Middle frontal gyrus (tissue), 1 donor: ENCODE results near the gene ADGRL3.
"Not testable (repeated sequence)": the region's sequence is repeated elsewhere in the genome, so short reads cannot be mapped to it uniquely, and the experiment has no call there.

Experiments used
- DNase-seq: peaks from one replicate; pipeline ENCODE4 v3.0.0-alpha.2; 2015; ENCODE audit warnings: low spot score; ENCODE audit errors: extremely low spot score

ADGRL3 gene

GRCh38 chr4:61489927-61490326, 289.8 kb downstream of the ADGRL3 start:
- DNase-seq: no peak

- DNase-seq: no peak
Measured at GRCh38 chr4:61493041-61493440, 292.9 kb downstream of the ADGRL3 start.

- DNase-seq: no peak
Measured at GRCh38 chr4:61493470-61493869, 293.3 kb downstream of the ADGRL3 start.

DNA sequence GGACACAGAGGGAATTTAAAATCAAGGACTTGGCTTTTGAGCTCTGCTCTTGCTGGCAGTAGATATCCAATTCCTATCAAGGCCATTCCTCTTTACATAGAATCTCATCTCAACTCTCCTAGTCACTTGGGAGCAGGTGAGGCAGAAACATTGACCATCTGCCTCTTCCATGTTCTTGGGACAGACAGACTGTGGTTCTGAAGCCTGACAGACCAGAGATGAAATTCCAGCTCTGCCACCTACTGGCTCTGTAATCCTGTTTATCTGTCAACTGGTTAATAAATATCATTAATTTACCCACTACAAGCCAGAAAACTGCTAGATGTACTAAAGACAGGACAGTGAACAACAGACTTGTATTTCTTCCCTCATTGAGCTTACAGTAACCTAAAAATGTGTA, 300.8 kb downstream of the ADGRL3 start:
- DNase-seq: no peak

DNA sequence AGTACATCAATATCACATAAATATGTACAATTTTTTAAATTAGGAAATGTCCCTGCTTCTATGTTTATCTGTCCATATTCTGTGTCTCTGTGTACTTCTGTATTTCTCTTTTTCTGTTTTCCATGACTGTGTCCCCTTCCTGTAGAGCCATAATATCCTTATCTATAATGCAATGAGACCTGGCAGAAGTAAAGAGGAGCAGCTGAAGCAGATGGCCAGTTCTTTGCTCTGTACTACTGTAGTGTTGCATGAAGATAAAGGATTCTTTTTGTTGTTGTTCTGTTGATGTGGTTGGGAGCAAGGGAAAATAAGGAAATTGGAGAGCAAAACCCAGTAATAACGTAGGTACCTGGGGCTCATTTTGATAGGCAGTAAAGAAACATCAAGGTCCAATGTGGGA, 301.7 kb downstream of the ADGRL3 start:
- no peak for DNase-seq

DNA sequence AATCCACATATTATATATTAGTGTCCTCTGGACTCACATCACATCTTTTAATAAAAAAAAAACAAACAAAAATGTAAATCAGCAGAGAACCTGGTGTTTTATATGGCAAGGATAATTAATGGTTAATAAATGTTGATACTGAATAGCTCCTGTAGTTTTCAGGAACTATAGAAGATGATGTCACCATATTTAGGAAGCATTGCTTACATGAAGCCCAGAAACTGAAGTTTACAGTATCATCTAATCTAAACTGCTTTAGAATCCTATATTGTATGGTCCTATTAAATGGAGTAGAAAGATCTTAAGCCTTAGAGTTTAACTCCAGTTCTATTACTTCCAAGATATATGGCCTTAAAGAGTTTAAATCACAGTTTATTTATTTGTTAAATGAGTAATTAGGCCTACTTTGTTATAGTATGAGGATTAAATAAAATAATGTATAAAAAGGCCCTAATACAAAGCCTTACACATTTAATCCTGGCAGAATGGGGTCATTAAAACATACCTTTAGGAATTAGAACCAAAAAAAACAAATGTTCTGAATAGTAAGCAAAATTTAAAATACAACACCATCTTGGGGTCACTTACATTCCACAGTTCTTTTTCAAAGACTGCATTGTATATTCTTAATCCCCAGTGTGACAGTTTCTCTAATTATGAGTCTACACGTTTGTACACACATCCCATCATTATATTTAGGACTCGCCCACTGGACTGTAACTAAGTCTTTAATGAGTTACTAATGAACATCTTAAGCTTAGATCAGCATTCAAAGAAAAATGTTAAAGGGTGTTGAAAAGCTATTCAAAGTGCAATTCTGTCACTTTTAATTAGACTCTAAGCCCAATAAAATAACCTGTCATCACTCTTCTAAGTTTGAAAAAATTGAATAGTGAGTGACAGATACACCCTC, 305.9 kb downstream of the ADGRL3 start:
- no peak for DNase-seq

GRCh38 chr4:61507091-61507490, 307.0 kb downstream of the ADGRL3 start:
- no peak for DNase-seq

DNA sequence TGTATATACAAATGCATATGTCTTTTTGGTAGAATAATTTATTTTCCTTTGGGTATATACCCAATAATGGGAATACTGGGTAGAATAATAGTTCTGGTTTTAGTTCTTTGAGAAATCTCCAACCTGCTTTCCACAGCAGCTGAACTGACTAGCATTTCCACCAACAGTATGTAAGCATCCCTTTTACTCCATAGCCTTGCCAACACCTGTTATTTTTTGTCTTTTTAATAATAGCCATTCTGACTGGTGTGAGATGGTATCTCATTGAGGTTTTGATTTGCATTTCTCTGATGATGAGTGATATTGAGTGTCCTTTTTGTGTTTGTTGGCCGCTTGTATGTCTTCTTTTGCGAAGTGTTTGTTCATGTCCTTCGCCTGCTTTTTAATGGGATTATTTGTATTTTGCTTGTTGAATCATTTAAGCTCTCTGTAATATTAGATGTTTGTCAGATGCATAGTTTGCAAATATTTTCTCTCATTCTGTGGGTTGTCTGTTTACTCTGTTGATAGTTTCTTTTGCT, 309.7 kb downstream of the ADGRL3 start:
- not testable (repeated sequence) for DNase-seq

- DNase-seq: no peak
Measured at GRCh38 chr4:61511716-61512488, 311.8 kb downstream of the ADGRL3 start.

DNA sequence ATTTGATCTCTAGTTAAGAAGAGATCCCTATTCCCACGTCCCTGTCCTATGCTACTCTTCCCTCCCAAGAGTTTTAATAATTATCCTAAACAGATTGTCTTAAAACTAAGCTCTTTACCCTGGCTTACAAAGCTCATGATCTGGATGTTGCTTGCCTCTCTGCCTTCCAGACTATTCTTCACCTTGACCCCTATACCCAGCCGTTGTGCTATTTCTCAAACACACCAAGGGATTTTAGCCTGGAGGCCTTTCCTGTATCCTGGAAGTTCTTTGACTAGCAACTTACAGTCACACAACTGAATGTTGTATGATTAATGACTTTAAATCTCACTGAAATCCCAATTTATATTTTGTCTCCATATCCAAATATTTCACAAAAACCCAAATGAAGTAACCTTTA, 314.9 kb downstream of the ADGRL3 start:
- no peak for DNase-seq

DNA sequence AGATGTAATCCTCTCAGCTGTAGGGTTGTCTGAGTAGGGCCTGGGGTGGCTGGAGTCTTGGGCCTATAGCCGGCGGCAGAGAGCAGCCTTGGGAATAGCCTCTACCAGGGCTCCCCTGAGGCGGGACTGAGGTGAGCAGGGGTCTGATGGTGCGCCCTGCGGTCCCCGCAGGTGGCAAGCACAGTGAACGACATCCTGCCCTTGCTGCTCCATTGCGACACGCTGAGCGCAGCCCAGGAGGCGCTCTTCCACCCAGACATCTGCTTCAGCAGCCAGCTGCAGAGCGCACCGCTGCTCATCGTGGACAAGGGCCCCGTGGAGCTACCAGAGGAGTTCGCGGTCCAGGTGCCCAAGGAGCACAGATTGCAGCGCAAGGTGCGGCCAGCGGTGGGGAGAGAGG, 317.0 kb downstream of the ADGRL3 start:
- no peak for DNase-seq

DNA sequence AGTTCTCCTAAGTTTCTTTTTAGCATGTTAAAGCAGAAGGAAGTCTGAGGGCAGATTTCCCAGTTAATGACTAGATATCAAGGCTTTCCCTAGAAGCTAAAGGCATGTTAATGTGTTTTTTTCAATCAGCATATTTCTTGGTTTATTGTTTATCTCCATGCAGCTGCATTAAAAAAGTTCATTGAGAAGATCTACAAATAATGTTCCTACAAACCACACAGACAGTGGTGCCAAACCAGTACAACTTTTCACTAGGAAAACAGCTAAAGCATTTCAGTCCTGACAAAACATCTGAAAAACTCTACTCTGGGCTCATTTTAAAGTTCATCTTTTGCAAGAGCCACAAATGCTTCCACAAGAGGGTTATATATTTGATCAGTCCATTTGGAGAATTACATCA, 320.0 kb downstream of the ADGRL3 start:
- no peak for DNase-seq

DNA sequence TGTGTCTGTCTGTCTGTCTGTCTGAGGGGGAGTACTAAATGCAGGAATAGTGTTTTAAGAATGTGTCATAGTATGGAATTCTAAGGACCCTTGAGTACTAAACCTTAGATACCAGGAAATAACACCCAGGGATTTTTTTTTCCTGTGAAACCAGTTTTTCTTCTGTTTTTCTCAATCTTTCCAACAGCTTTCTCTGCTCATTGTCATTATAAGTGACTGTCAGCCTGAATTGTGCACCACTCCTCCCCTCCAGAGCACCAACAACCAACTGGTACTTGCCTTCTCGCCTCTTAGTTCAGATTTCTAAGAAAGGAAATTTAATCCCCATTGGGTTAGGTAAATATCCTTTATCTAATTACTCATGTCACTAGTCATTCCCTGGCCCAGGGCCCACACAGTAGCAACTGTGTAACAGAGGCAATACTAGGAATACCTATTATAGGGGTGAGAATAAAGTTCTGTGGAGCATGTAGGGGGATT, 320.6 kb downstream of the ADGRL3 start:
- no peak for DNase-seq

DNA sequence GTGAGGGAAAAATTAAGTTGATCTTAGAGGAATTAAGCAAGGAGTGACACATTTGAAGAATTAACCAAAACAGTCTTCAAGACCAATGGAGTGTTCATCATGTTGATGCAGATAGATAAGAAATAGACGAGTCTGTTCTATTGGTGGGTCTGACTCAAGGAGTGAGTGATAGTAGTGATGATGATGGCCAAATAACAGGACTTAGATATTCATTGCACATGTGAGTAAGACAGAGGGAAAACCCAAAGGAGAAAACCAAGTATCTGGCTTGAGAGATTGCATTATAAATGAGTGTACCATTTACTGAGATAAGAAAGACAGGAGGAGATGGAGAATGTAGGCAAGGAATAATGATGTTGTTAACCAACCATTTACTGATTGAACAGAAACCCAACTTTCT, 321.3 kb downstream of the ADGRL3 start:
- no peak for DNase-seq

- no peak for DNase-seq
Measured at GRCh38 chr4:61522312-61522711, 322.2 kb downstream of the ADGRL3 start.

DNA sequence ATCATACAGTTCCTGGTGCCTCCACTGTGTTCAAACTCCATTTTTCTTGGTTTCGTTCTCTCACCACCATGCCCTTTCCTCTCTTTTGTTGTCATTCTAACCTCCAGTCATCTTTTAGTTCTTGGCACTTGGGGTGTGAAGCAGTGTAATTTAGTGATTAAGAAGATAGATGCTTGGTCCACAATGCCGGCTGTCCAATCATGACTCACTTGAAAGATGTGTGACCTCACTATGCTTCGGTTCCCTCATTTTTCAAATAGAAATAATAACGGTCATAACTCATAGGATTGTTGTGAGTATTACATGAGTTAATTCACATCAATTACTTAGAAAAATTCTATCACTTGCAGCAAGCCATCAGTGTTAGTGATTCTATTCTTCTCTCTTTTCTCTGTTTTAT, 327.8 kb downstream of the ADGRL3 start:
- no peak for DNase-seq

DNA sequence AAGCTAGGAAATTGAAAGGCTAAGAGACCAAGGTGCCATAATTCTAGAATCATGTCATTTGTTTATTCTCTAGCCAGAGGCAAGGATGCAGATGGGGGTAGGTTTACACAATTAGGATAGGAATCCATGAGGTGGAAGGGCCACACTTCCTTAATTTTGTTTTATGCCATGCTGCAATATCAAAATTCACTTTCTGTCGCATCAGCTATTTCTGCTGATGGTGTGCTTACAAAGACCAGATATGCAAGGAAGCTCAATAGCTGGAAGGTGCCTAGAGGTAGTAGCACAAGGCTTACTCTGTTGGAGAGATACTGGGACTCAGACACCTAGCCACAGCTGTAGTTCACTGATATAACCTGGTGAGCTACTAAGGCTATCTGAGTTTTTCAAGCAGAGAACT, 328.5 kb downstream of the ADGRL3 start:
- DNase-seq: no peak

- DNase-seq: no peak
Measured at GRCh38 chr4:61531188-61531587, 331.1 kb downstream of the ADGRL3 start.

DNA sequence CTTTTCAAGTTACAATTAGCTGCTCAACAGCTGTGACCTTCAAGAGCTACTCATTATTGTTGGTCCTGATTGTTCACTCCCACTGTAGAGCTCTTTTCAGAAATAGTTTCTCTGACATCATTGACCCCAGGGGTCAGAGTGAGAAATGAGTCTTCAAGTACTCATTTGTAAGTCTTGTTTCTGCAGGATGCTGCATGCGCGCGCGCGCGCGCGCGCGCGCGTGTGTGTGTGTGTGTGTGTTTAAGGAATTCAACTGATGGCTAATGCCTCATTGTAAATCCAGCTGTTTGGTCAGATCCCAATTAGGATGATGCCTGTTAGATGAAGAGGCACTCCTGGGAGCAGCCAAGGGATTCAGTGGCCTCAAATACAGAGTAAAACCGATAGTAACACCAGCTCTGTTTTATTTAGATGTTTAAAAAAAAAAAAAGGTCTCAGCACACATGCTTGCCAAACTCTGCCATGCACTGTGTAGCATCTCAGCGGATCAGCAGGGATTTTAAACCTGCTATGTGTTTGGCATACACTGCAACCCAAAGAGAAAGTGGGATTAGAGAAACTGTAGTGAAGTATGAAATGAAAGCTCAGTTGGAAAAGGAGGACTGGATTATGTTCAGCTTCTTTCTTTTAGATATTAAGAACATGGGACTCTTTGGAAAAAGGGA, 332.3 kb downstream of the ADGRL3 start:
- DNase-seq: no peak

DNA sequence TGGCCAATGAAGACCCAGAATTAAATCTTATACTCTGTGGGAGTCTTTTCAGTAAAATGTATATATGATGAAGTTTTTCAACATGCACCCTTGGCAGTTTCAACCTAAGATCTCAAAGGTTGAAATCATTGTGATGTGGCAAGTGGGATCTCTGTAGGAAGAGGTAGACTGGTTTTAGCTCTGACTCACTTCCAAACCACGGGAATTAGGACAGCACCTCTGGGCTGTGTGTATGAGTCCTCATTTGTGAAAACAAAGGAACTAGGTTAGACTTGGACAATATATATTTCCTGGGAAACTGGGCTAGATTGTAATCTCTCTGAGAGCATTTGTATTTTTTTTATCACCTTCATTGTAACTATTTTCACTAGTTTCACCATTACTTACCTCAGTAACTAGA, 333.0 kb downstream of the ADGRL3 start:
- DNase-seq: no peak

GRCh38 chr4:61540944-61541343, 340.8 kb downstream of the ADGRL3 start:
- no peak for DNase-seq

GRCh38 chr4:61541459-61541858, 341.3 kb downstream of the ADGRL3 start:
- no peak for DNase-seq
